ENCODE data around the gene UCMA.

The UCMA gene

DNA sequence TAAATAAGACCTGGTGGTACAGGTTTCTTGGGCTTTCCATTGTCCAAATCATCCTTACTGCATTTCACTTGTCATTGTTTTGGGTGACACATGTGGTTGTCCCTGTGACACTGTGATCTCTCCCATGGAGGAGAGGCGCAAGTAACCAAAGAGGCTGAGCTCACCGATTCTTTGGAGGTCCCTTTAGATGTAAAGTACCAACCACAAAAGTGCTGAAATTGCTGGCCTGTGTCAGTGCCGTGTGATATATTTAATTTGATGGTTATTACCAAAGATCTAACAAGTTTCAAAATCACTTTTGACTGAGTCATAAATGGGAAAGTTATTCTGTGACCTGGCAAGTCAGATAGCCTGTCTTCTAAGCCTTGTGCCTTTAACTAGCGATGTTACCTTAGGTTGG, 53.4 kb downstream of the UCMA start:
- H3K4me3 ChIP-seq, result no peak overlapping the region
- H3K4me1 ChIP-seq, result no peaks in the 10 kb centered on the region
- H3K4me2 ChIP-seq, result no peak overlapping the region
- no peak overlapping the region for H3K27ac ChIP-seq
- no peaks in the 10 kb centered on the region for H3K27me3 ChIP-seq
- TF ChIP-seq Cebpa-rat (IDR thresholded peaks at IDR 0.05), result no peak
- peaks cover 98% of the 10 kb centered on the region for H3K36me3 ChIP-seq
- peaks cover 6% of the 10 kb centered on the region; the same call in 1 of the 2 replicates for H3K9me3 ChIP-seq
- peaks cover 5% of the 10 kb centered on the region; the same call in 1 of the 2 replicates for H4K20me1 ChIP-seq
- no peak overlapping the region for H3K9ac ChIP-seq

DNA sequence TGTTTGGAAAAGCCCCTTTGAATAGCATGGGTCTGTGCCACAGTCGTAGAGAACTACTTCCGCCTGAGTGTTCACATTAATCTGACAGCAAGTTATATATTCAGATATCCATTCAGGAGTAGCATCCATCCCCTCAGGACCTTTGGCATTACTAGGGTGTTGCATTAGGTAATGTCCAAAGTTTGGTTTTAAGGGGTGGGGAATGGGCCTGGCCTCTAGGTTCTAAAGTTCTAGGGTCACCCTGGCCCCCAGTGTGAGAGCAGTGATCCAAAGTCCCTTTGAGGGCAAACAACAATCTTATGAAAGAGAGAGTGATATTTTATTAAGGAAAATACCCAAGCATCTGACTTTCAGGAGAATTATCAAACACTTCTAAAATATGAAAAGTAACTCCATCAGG, 60.6 kb downstream of the UCMA start:
- H4K20me1 ChIP-seq, result peaks cover 33% of the 10 kb centered on the region; the same call in 1 of the 2 replicates
- H3K4me3 ChIP-seq, result no peak overlapping the region
- no peak for TF ChIP-seq Cebpa-rat (IDR thresholded peaks at IDR 0.05)
- H3K4me2 ChIP-seq, result no peak overlapping the region
- no peak overlapping the region for H3K9ac ChIP-seq
- peaks cover 97% of the 10 kb centered on the region for H3K36me3 ChIP-seq
- H3K4me1 ChIP-seq, result no peaks in the 10 kb centered on the region
- H3K9me3 ChIP-seq, result no peaks in the 10 kb centered on the region
- no peaks in the 10 kb centered on the region for H3K27me3 ChIP-seq
- no peak overlapping the region for H3K27ac ChIP-seq

All from BLaER1 (cell line).